Stimulated activated CD4-positive, alpha-beta T cell treated with anti-CD3 and anti-CD28 coated beads, Interleukin-4, amount 100 ng/mL, for 48 hours (primary cell): ENCODE results near the gene FRYL.
"Not testable (repeated sequence)": the region's sequence is repeated elsewhere in the genome, so short reads cannot be mapped to it uniquely, and the experiment has no call there.

ENCODE experiments used
- DNase-seq, 2 donors: peaks; one replicate each; pipeline ENCODE4 v3.0.0-alpha.2; 2020; ENCODE audit warnings: low read depth in 2 of 2

FRYL gene

DNA sequence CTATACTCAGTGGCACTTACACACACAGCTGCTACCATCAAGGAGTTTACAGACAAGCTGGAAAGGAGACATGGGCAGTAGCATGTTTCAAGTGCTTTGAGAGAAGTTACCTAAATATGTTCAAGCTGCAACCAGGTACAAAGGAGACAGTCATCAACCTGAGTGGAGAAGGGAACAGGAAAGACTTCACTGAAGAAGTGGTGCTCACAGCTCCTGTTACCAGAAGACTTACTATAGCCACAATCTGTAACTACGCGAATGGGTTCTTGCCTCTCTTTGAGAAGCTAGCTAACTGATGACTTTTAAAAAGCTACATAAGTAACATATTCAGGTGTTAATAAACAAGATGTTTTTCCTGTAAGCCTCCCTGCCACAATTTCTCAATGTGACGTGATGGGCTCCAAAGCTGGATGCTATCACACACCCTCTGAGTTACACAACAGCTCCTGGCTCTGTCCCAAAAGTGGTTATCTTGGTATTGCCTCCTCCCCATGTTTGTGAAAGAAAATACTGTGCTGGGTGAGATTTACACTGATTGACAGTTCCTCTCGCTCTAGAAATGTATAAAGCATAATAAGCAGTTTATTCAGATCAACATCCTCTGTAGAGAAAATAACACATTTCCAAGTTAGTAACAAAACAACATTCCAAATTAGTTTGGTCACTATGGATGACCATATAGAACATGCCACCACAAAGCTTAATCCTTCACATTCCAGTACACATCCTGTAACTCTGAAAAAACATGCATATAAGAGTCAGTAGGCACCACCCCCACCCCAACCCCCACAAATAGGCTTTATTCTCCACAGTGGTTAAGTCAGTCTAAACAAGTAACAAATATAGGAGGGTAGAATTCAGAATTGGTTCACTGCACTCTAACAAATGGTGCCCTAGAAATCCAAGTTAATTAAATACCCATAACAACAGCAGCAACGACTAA, 81.8 kb downstream of the FRYL start:
- DNase-seq: no peak

- not testable (repeated sequence) for DNase-seq
These were observed 82.6 kb downstream of the FRYL start for GRCh38 chr4:48697516-48697915.

DNA sequence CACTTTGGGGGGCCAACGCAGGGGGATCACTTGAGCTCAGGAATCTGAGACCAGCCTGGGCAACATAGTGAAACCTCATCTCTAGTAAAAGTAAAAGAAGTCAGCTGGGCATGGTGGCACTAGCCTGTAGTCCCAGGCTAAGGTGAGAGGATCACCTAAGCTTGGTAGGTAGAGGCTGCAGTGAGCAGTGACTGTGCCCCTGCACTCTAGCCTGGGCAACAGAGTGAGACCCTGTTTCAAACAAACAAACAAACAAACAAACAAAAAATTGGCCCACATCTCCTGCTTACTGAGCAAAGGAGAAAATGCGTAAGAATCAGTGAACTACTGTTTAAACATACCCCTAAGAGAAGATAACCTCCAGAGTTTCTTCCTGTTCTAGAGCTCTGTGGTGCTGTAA, 85.3 kb downstream of the FRYL start:
- no peak for DNase-seq

DNA sequence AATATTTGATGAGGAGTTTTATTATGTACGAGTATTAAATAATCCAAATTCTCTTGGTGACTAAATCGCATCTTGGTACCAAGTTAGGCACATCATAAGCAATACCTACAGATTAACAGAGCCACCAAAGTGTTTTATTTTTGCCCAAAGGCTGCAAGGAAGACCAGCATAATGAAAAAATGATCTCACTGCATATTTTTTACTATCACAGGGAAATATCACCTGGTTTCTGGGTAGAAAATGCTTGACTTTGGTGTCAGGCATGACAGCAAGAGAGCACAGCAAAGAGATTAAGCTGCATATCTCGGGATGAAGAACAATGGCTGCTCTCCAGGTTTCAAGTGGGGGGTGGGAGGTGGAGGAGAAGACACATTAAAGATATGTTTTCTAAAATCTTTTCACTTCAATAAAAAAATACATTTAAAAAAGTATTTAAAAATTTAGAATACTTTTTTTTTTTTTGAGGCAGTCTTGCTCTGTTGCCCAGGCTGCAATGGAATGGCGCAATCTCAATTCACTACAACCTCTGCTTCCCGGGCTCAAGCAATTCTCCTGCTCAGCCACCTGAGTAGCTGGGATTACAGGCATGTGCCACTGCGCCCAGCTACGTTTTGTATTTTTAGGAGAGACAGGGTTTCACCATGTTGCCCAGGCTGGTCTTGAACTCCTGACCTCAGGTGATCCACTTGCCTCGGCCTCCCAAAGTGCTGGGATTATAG, 86.1 kb downstream of the FRYL start:
- DNase-seq: no peak

- DNase-seq: no peak
These were observed 87.2 kb downstream of the FRYL start for GRCh38 chr4:48692897-48693296.

GRCh38 chr4:48692044-48692443, 88.0 kb downstream of the FRYL start:
- no peak for DNase-seq

- no peak for DNase-seq
These were observed 91.1 kb downstream of the FRYL start for GRCh38 chr4:48688953-48689352.

GRCh38 chr4:48687313-48688051, 92.6 kb downstream of the FRYL start:
- DNase-seq: no peak

DNA sequence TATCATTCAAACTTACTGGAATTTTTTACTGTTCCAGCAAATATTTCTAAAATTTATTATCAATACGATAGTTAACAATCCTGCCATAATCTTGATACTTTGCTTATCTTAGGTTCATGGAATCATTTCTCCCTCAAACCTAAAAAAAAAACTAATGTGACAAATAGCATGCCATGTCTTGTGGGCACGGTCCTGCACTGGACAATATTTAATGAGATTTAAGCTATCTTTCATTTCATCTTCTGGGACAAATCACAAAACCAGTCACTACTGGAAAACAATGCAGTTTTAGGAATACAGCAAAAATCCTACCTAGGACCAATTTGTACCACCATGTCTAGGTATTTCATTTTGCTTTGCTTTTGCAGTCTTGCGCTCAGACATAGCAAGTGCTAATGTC, 93.7 kb downstream of the FRYL start:
- DNase-seq: no peak

DNA sequence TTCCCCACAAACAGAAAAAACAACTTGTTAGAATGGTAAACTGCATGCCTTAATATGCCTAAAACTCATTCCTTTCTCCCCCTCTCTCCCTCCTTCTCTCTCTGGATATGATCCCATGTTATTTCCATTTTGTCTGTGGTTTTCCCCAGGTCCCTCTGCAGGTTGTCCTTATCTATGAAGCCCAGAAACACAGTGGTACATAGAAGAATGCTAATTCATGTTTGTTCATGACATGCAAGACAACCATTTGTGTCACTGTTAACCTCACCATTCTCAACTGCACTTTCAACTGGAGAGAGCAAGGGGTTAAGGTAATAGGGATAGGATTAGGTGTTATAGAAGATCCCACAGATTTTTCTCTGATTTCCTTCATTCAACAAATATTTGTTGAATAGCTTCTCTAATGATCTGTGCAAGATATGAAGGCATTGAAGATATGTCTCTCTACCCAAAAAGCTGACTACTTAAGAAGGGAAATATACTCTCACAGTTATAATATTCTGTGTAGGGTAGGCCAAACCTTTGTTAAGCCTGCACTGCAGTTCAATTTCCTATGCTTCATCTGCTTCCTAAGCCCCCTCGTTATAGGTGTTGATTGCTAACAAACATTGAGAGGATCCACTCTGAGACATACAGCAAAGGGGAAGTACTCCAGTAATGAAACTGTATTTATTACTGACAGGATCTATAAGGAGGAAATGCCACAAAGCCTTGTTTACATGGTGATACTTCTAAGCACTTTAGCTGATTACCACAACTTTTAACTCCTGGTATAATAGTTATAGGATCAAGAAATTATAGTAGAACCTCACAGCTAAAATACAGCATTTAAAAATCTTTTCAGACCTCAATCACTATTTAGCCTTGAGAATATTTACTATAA, 96.1 kb downstream of the FRYL start:
- DNase-seq: no peak

DNA sequence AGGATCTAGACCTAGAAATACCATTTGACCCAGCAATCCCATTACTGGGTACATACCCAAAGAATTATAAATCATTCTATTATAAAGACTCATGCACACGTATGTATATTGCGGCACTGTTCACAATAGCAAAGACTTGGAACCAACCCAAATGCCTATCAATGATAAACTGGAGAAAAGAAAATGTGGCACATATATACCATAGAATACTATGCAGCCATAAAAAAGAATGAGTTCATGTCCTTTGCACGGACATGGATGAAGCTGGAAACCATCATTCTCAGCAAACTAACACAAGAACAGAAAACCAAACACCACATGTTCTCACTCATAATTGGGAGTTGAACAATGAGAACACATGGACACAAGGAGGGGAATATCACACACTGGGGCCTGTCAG, 97.2 kb downstream of the FRYL start:
- not testable (repeated sequence) for DNase-seq

DNA sequence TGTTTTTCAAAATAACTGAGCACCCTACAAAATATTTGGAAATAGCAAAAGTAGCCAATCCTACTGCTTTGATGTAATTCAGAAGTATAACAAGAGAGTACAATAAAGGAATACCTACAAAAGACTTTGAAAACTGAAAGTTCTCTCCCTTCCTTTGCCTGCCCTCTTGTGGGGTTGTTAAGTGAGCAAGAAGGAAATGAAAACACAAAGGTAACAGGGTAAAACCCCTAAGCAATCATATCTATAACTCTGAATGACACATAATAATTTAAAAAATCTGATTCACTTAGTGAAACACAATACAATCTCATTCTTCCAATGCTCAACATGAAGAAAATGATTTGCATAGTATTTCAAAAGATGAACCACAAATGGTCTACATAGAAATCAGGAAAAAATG, 98.2 kb downstream of the FRYL start:
- no peak for DNase-seq

- DNase-seq: no peak
These were observed 99.1 kb downstream of the FRYL start for GRCh38 chr4:48680848-48681568.

- no peak for DNase-seq
These were observed 106.5 kb downstream of the FRYL start for GRCh38 chr4:48673537-48673936.

DNA sequence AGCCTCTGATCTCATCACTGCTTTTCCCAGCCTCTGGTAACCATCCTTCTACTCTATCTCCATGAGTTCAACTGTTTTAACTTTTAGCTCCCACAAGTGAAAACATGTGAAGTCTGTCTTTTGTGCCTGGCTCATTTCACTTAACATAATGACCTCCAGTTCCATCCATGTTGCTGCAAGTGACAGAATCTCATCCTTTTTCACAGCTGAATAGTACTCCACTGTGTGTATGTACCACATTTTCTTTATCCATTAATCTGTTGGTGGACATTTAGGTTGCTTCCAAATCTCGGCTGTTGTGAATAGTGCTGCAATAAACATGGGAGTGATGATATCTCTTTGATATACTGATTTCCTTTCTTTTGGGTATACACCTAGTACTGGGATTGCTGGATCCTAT, 109.5 kb downstream of the FRYL start:
- no peak for DNase-seq

- no peak for DNase-seq
These were observed 111.0 kb downstream of the FRYL start for GRCh38 chr4:48669086-48669485.

GRCh38 chr4:48668254-48669017, 111.6 kb downstream of the FRYL start:
- no peak for DNase-seq

- no peak for DNase-seq
These were observed 112.9 kb downstream of the FRYL start for GRCh38 chr4:48667148-48667547.

- no peak for DNase-seq
These were observed 114.4 kb downstream of the FRYL start for GRCh38 chr4:48665555-48666186.
